Ishikawa (cell line): ENCODE measurements around the gene KCNK3.

Experiments
- CEBPB ChIP-seq: IDR thresholded peaks from 2 replicates; pipeline ENCODE4 v1.6.1; 2012
- CREB1 ChIP-seq: IDR thresholded peaks from 2 replicates; pipeline ENCODE4 v1.6.1; 2012; ENCODE audit warnings: low read depth
- EGR1 ChIP-seq: IDR thresholded peaks from 2 replicates; pipeline ENCODE4 v1.6.1; 2012
- EP300 ChIP-seq: IDR thresholded peaks from 2 replicates; pipeline ENCODE4 v1.6.1; 2012; ENCODE audit warnings: borderline replicate concordance
- FOXM1 ChIP-seq: IDR thresholded peaks from 2 replicates; pipeline ENCODE4 v1.6.1; 2012; ENCODE audit warnings: low read depth, borderline replicate concordance
- MAX ChIP-seq: IDR thresholded peaks from 2 replicates; pipeline ENCODE4 v1.6.1; 2012
- NFIC ChIP-seq: IDR thresholded peaks from 2 replicates; pipeline ENCODE4 v1.6.1; 2012
- RAD21 ChIP-seq: IDR thresholded peaks from 2 replicates; pipeline ENCODE4 v1.6.1; 2012; ENCODE audit warnings: low read depth
- REST ChIP-seq: IDR thresholded peaks from 2 replicates; pipeline ENCODE4 v1.6.1; 2012; ENCODE audit warnings: low read depth, mild to moderate bottlenecking
- TAF1 ChIP-seq: IDR thresholded peaks from 2 replicates; pipeline ENCODE4 v1.6.1; 2012; ENCODE audit warnings: low read depth, mild to moderate bottlenecking
- TCF12 ChIP-seq: IDR thresholded peaks from 2 replicates; pipeline ENCODE4 v1.6.1; 2012; ENCODE audit warnings: low read depth
- TEAD4 ChIP-seq: IDR thresholded peaks from 2 replicates; pipeline ENCODE4 v1.6.1; 2012
- YY1 ChIP-seq: IDR thresholded peaks from 2 replicates; pipeline ENCODE4 v1.6.1; 2012; ENCODE audit warnings: low read depth
- ZBTB7A ChIP-seq: IDR thresholded peaks from 2 replicates; pipeline ENCODE4 v1.6.1; 2012; ENCODE audit warnings: low read depth
- TF ChIP-seq, protein P1 (sequence below): IDR thresholded peaks from 2 replicates; pipeline ENCODE4 v1.6.1; 2012

Gene KCNK3

GRCh38 chr2:26744953-26745352, 52.4 kb downstream of the KCNK3 start:
- TF ChIP-seq TEAD4 (no peak), RAD21 (no peak), TCF12 (no peak), ZBTB7A (no peak), CREB1 (no peak), YY1 (no peak), EP300 (no peak), EGR1 (no peak), NFIC (no peak), FOXM1 (no peak), MAX (no peak), TAF1 (no peak), REST (no peak), CEBPB (no peak)
- TF ChIP-seq, protein P1, sequence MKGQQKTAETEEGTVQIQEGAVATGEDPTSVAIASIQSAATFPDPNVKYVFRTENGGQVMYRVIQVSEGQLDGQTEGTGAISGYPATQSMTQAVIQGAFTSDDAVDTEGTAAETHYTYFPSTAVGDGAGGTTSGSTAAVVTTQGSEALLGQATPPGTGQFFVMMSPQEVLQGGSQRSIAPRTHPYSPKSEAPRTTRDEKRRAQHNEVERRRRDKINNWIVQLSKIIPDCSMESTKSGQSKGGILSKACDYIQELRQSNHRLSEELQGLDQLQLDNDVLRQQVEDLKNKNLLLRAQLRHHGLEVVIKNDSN = no peak

GRCh38 chr2:26745609-26746327, 53.2 kb downstream of the KCNK3 start:
- TF ChIP-seq RAD21 (peak; percentile 99), EGR1 (no peak)

- TF ChIP-seq, protein P1 = no peak
- TF ChIP-seq REST (no peak), CEBPB (no peak), RAD21 (no peak), FOXM1 (no peak), EP300 (no peak), NFIC (no peak), EGR1 (no peak), YY1 (no peak), ZBTB7A (no peak), TAF1 (no peak), MAX (no peak), CREB1 (no peak), TEAD4 (no peak), TCF12 (no peak)
Measured at GRCh38 chr2:26746934-26747333, 54.4 kb downstream of the KCNK3 start.

DNA sequence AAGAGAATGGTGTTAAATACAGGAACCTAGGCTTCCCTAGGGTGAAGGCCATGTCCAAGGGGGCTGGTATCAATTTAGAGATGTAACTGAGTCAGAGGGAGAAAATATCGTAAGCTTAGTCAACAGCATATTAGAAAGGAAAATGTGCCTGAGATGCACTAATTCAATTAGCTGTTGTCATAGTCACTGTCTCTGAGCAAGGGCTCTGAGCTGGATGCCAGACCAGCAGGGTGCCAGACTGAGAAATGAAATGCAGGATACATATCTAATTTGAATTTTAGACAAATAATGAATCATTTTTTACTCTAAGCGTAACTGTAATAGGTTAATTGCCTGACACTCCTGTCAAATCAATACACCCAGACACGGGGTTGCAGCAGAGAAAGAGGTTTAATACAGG, 60.1 kb downstream of the KCNK3 start:
- TF ChIP-seq EGR1 (no peak), ZBTB7A (no peak), YY1 (no peak), TEAD4 (no peak), CREB1 (no peak)
- TF ChIP-seq, protein P1 = no peak

GRCh38 chr2:26754539-26754938, 62.0 kb downstream of the KCNK3 start:
- TF ChIP-seq NFIC = no peak
- TF ChIP-seq ZBTB7A = no peak
- TF ChIP-seq, protein P1 = no peak
- TF ChIP-seq CREB1 = no peak
- no peak for TF ChIP-seq EP300
- TF ChIP-seq FOXM1 = no peak
- no peak for TF ChIP-seq MAX
- no peak for TF ChIP-seq RAD21
- no peak for TF ChIP-seq TAF1
- TF ChIP-seq YY1 = no peak
- no peak for TF ChIP-seq REST
- TF ChIP-seq EGR1 = no peak
- no peak for TF ChIP-seq TCF12
